T-helper 2 cell treated with Interferon-gamma antibody and Interleukin-4, amounts not matched to agents 100 ng/mL and 5 ng/mL, for 36 hours (primary cell): ENCODE data around the gene GLRA2. TPM values are rescaled to one million over a fixed set of nuclear protein-coding genes. Genes with fewer than 3 reads are reported as not detected.
"Not testable (repeated sequence)": the region's sequence is repeated elsewhere in the genome, so short reads cannot be mapped to it uniquely, and the experiment has no call there.

Experiments
- intact Hi-C: fragments of 100-400 bp; cut with micrococcal nuclease; formaldehyde crosslinking; loops from one replicate; pipeline ENCODE4 v1.15.1; 2023
- total RNA-seq: library from RNA; stranded (reverse); gene quantifications from 2 replicates; pipeline ENCODE4 v1.2.3, GENCODE V29; 2022

GLRA2 gene
- total RNA-seq, 1 donor from 2014 or later, result not detected

DNA sequence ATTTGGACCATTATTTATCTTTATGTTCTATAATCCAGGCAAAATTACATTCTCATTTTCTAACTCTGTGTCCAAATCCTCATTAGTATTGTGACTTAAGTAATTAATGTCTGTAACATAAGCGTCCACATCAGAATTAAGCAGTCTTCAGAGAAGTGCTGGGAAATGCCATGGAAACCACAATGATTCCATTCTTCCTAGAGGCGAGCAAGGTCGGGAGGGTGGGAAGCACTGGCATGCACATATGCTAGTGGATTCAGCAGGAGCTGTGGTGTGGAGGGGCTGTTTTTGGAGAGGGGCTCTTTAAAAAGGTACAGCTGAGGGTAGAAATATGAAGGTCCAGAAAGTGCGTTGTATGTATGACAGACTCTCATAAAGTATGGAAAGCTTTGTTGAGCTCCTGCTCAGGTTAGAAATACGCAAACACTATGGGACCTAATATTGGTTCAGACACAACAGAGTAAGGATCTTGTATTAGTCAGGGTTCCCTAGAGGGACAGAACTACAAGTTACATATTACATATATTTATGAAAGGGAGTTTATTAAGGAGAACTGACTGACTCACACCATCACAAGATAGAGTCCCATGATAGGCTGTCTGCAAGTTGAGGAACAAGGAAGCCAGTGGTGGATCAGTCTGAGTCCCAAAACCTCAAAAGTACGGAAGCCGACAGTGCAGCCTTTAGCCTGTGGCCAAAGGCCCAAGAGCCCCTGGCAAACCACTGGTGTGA lies 61.5 kb downstream of the GLRA2 start:
- intact Hi-C loops, result no loop called here

DNA sequence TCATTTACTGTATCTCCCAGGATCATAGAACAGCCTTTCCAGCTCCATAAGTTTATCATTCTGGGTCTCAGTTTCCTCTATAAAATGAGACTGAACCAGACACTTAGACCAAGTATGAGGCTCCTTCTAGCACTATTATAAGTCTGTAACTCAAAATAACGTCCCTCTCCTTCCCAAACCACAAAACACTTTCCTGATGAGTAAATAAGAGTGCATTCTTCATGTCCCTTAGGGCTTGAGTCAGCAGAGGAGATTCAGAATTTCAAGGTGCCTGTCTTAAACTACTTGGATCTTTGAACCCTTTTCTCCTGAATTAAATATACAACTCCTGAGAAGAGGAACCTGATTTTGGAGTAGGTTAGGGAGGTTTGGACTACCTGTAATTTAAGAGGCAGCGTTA lies 62.6 kb downstream of the GLRA2 start:
- intact Hi-C loops, result no loop called here

DNA sequence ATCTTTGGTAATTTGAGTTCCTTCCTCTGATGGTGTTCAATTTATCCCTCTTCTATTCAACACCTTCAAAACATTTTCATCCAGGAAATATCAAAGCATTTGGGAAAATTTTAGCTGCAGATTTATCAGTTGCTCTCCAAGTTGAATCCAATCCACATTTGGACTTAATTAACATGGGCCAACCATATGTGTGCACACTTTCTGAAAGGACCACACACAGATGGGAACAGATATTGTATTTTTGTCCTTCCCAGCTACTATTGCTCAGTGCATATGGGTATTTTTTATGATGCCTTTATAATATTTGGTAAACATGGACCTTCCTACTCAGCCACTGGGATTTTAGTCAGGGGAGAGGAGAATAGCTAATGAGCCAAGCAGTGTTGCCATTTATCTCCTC lies 65.2 kb downstream of the GLRA2 start:
- intact Hi-C loops, result no loop called here

DNA sequence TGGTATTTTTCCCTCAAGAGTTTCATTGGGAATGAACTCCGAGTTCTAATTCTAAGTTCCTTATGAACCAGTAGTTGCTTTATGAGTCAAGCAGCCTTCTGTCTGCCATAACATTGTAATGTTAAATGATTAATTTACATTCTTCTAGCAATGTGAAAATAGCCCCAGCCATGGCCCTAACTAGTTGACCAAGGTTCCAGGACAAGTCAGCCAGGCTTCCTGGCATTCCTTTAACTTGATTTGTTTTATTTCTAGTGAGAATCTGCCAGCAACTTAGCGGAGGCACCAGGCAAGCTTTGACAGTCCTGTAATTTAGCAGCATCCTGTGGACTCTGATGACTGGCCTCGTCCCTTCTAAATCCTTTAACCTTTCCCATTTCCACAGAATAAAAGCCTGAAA lies 69.0 kb downstream of the GLRA2 start:
- intact Hi-C loops, result no loop called here

DNA sequence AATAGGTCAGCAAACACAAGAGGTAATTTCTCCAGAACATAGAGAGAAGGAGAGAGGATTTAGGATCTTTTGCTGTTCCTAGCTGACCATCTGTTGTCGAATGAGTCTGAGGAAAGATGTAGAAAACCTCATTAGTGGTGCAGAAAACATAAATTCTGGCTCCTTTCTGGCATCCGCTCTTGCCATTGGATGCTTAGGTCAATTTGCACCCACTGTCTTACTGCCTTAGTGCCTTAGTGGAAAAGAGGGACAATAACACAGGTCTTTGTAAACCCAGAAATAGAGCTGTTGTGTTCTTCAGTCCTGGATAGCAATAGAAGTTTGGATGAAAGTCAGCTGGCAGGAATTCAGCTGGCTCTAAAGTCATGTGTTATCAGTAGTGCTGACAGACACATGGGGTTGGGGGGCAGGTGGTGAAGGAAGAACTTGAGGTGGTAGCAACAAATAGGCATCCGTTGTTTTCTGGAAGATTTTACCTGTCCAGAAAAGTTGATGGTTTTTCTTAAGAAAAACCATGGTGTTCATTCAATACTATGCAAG lies 78.2 kb downstream of the GLRA2 start:
- intact Hi-C loops, result no loop called here

DNA sequence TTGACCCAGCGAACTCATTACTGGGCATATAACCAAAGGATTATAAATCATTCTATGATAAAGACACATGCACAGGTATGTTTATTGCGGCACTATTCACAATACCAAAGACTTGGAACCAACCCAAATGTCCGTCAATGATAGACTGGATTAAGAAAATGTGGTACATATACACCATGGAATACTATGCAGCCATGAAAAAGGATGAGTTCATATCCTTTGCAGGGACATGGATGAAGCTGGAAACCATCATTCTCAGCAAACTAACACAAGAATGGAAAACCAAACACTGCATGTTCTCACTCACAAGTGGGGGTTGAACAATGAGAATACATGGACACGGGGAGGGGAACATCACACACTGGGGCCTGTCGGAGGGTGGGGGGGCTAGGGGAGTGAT lies 83.1 kb downstream of the GLRA2 start:
- intact Hi-C loops, result not testable (repeated sequence)

DNA sequence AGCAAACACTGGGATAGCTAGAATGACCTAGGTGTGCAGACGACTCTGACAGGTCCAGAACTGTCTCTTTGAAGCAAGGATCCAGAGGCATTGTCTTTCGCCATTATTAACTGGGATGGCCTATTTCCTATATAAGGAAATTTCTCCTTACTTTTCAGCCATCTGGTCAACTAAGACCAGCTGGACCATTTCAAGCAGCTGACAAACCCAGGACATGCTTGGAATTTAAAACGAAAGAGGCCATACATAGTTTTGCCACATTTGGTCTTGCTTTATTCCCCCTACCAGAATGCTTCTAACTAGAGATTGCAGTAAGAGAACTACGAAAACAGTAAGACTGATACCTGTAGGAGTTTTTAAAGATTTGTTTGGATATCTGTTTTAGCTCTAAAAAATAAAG lies 87.0 kb downstream of the GLRA2 start:
- intact Hi-C loops, result no loop called here

DNA sequence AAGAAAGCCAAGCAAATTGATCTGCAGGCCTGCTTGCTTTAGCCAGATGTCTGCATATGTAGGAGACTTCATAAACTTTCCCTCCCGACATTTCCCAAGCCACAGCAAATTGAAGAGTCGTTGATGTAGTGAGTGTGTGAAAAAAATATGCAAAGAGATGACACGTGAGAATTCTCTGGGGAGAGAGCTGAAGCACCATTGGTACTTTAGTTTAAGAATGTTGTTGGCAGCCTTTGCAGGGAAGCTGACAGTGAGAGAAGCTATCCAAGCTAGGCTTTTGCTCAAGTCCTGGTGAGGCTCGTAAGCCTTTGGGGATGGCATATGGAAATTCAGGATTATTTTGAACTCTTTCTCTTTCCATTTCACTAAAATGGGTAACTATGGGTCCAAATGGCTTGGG lies 87.5 kb downstream of the GLRA2 start:
- intact Hi-C loops, result no loop called here

DNA sequence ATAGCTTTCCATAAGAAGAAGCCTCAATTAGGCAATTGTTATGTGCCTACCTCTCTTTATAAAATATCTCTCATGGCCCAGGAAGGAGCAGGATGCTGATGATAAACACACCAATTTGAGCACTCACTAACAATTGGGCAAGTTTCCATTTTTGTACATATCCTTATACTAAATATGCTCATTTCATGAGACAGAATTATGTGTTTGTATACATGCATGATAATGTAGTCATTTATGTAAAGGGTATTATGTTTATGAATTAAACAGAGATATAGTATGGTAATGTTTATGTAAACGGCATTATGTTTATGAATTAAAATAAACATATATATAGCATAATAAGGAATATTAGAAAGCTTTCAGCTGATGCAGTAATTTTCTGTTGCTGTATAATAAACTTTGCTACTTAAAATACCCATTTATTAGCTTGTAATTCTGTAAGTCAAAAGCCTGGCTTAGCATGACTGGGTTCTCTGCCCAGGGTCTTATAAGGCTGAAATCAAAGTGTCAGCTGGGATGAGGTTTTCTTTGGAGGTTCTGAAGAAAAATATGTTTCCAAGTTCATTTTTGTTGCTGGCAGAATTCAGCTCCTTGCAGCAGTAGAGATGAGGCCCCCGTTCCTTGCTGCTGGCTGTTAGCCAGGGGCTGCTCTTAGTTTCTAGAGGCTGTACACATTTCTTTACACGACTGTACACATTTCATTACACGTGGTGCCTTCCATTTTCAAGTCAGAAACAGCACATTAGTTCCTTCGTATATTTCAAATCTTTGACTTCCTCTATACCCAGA lies 89.0 kb downstream of the GLRA2 start:
- intact Hi-C loops, result no loop called here

DNA sequence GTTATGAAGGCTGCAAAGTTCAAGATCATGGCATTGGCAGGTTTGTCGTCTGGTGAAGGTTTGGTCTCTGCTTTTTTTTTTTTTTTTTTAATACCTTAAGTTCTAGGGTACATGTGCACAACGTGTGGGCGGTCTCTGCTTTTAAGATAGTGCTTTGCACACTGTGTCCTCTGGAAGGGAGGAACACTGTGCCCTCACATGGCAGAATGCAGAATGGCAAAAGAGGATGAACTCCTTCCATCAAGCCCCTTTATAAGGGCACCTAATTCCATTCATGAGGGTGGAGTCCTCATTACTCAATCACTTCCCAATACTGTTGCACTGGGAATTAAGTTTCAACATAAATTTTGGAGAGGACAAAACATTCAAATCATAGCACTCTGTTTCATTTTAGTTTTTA lies 101.4 kb downstream of the GLRA2 start:
- intact Hi-C loops, result no loop called here

DNA sequence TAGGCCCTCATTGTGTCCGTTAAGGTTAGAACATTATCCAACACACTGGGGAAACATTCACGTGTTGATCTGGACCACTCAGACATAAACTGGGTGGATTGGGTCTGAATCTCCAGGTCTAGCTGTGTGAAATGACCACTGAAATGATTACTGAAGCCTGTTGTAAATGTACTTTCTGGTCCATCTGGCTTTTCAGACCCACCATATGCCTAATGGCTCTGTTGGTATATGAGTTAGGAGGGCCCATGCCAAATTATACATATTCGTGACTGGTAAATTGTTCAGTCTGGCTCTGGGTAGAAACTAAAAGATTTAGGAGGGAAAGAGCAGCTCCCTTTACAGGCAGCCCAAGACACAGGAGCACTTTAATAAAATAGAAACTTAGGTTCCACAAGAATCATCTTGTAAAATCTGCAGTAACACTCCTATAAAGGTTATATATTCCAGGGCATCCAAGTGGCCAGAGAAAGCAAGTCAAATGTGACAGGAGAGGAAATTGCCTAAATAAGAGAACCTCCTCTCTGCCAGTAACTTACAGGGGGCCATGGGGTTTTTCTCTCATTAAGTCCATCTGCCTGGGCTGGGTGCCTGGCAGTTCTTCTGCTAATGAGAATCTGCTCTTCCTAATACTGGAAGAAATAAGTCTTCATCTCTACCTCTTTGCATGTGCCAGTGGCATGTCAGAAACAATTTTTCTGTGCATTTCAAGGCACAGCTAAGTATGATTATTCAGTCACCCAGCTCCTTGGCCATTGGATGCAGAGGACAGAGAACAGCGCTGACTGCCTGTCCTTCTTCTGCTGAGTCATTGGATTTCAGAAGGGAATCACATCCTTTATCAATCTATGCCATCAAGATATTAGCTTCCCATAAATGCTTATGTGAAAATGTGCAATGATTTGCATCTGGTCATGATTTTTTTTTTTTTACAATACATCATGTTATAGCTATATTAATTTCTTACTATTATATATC lies 112.6 kb downstream of the GLRA2 start:
- intact Hi-C loops, result no loop called here

DNA sequence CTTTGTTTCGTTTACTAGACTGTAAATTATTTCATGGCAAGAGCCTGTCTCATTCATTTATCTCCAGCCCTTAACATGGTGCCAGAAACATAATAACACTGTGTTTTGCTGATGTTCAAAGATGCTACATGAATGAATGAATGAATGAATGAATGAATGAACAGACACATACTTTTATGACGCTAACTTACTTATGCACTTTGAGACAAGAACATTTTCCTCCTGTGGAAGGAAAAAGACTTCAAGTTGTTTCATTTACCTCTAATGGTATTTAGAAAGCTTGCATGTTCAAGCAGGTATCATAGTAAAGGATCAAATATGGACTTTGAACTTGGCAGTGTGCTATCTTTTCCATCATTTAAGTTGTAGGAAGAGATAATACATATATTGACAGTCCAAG lies 131.6 kb downstream of the GLRA2 start:
- intact Hi-C loops, result no loop called here

DNA sequence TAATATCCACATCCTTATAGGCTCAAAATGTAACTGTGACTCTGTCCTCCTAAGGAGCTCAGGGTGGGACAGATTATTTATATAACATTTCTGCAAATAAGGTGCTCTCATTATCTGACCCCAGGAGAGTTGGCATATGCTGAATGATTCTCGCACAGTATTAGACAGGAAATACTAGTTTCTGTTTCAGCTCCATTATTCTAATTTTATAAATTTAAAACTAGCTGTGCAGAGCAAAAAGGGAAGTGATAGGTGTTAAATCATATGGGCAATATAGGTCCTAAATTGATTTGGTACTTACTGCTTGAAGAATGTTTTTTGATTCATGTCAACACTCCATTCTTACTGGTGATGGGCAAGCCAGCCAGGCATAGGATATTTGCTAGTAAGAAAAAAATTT lies 141.5 kb downstream of the GLRA2 start:
- intact Hi-C loops, result no loop called here

DNA sequence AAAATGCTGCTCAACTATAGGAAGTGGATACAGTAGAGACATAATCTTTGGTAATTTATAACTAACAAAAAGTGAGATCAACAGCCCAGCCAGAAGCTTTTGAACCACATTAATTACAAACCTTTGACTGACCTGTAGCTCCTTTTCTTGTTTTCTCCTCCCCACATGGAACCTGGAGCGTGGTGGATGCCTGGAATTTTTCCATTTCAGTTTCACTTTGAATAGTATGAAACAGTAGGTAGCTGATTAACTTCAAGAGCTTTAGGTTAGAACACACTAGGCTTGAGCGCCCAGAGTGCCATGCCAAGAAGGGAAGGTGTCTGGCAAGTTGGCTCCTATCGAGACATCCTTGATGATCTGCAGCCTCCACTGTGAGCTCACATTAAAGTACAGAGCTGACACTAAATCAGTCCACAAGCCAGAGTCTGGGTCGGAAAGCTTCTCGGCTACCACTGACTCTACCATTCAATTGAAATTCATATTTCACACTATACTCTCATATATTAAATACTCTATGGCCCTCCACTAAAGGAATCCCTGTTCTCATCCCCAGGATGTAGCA lies 143.4 kb downstream of the GLRA2 start:
- intact Hi-C loops, result no loop called here

DNA sequence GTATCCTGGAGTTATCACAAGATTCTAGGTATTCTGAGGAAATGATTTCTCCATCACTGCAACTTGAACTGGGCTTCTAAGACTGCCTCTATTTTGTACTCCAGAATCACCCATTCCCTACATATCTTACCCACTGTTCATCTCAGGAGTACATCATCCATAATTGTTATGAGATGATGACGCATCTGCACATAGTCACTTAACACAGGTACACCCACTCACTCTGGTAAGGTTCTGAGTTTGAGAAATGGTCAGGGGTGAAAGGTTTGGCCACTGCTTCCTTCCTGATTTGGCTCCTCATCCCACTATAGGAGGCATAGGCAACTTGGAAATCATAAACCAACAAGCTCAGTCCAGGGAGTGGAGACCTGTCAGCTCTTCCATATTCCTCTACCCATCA lies 143.9 kb downstream of the GLRA2 start:
- intact Hi-C loops, result no loop called here

DNA sequence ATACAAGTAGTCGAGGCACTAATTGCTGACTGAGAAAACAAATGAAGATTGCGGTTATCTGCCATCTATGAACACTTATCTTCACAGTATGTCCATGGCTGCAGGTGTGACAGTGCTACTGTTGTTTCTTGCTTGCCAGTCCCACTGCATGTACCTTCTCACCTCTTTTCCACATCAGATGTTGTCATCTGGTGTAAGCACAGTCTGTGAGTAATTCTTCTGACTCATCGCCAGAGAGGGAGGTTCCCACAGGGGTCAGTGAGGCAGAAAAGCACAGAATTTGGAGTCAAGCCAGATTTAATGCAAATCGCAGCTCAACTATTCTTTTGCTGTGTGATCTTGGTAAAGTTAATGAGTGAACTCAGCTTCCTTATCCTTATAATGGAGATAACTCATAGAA lies 144.4 kb downstream of the GLRA2 start:
- intact Hi-C loops, result no loop called here

DNA sequence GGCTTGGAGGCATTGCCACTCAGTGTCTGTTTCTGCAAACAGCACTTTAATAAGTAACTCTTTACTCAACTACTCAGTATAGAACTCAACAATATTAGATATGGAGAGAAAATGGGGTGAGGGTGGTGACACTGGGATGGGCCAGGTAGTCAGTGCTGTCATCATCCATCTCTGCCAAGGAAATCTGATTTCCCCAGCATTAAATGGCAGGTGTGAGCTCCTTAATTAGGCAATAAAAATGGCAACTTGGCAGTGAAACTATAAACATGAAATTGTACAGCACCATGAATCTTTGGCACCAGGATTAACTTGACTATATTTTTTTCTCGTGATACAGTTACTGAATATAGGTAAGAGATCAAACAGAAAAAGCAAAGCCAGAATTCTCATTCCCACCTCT lies 146.2 kb downstream of the GLRA2 start:
- intact Hi-C loops, result no loop called here

DNA sequence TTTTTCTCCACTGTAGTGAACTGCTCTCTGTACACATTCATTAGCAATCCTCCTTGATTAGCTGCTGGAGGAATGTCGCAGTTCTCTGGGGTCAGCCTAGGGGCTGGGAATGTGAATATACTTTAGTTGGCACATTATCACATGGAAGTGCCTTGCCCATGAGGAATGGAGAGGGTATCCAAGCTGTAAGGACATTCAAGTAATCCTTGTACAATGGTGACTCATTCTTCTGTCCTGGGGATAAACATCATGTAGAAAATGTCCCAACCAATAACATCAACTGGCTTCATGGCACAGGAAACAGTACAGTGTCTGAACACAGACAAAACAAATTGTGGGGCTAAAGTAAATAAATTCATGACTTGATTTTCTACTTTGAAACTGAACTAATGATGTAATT lies 147.1 kb downstream of the GLRA2 start:
- intact Hi-C loops, result no loop called here

DNA sequence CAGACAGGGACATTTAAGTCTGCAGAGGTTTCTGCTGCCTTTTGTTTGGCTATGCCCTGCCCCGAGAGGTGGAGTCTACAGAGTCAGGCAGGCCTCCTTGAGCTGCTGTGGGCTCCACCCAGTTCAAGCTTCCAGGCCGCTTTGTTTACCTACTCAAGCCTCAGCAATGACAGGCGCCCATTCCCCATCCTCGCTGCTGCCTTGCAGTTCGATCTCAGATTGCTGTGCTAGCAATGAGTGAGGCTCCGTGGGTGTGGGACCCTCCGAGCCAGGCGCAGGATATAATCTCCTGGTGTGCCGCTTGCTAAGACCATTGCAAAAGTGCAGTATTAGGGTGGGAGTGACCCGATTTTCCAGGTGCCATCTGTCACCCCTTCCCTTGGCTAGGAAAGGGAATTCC lies 159.0 kb downstream of the GLRA2 start:
- intact Hi-C loops, result not testable (repeated sequence)

DNA sequence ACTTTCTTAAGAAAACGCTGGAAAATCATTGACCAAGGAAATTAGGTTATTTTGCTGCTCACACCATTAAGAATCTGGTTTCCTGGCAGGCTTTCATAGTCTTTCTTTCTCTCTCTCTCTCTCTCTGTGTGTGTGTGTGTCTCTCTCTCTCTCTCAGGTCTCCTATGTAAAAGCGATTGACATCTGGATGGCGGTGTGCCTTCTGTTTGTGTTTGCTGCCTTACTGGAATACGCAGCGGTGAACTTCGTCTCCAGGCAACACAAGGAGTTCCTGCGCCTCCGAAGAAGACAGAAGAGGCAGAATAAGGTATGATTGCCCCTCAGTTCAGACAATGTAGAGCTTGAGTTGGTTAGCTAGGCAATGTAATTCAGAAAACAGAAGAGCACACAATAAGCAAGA lies 161.2 kb downstream of the GLRA2 start:
- intact Hi-C loops, result no loop called here

DNA sequence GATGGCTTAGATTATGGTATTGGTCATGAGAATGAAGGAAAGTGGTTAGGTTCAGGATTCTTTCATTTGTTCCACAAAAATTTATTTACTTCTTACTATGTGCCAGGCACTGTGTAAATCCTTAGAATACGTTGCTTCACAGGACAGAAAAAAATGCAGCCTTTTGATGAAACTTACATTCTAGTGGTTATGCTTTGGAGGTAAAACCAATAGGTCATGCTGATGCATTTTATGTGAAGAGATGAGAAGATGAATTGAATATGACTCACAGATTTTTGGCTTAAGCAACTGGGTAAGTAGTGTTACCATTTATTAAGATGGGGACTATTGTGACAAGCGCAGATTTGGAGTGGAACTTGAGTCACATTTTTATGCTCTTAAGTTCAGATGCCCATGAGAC lies 165.3 kb downstream of the GLRA2 start:
- intact Hi-C loops, result no loop called here
